GM12872 (cell line): ENCODE data around the gene SERINC5.

Experiments used
- CTCF ChIP-seq: IDR thresholded peaks from 3 replicates; pipeline ENCODE4 v1.5.1; 2011; ENCODE audit warnings: low read depth, mild to moderate bottlenecking, low read length, moderate library complexity; ENCODE audit not compliant: insufficient read depth

SERINC5 gene

GRCh38 chr5:80268916-80269315 is 13.1 kb upstream of the SERINC5 start:
- no peak for TF ChIP-seq CTCF

GRCh38 chr5:80266566-80266965 is 10.7 kb upstream of the SERINC5 start:
- no peak for TF ChIP-seq CTCF

GRCh38 chr5:80260461-80260860 is 4.6 kb upstream of the SERINC5 start:
- no peak for TF ChIP-seq CTCF

- no peak for TF ChIP-seq CTCF
These were observed 3.8 kb upstream of the SERINC5 start for GRCh38 chr5:80259511-80260203.

GRCh38 chr5:80255431-80255810 is 427 bp downstream of the SERINC5 start:
- TF ChIP-seq CTCF = no peak

- TF ChIP-seq CTCF = no peak
These were observed 949 bp downstream of the SERINC5 start for GRCh38 chr5:80254767-80255430.

GRCh38 chr5:80251636-80252035 is 4.2 kb downstream of the SERINC5 start:
- no peak for TF ChIP-seq CTCF
